WTC11 (cell line): ENCODE measurements around the gene SEMA7A. TPM values are rescaled to one million over a fixed set of nuclear protein-coding genes. Genes with fewer than 3 reads are reported as not detected.

ENCODE experiments used
- ATAC-seq: fragments of 200-7000 bp; cut with Tn5 transposase; 2 replicates; pipeline ENCODE4 v1.10.0; 2021; ENCODE audit warnings: mild to moderate bottlenecking, moderate library complexity
- CTCF ChIA-PET: fragments of 300-600 bp; sonication (Branson Sonifier 250); formaldehyde crosslinking; loops from one replicate; lab custom pipeline; 2021; ENCODE audit warnings: antibody characterized with exemption; lab: Charles Lee
- POLR2A ChIA-PET: fragments of 350-600 bp; sonication (Branson Sonifier 250); formaldehyde crosslinking; loops from one replicate; lab custom pipeline; 2021; ENCODE audit warnings: antibody characterized with exemption; lab: Charles Lee
- DNase-seq: peaks from one replicate; pipeline ENCODE4 v3.0.0; 2021; ENCODE audit warnings: low spot score
- H3K27ac Mint-ChIP-seq: 2 replicates; pipeline ENCODE4 v1.8.0; 2021; ENCODE audit warnings: mixed read lengths
- H3K27me3 Mint-ChIP-seq: 2 replicates; pipeline ENCODE4 v1.8.0; 2021; ENCODE audit warnings: low read depth, mild to moderate bottlenecking, moderate library complexity, mixed read lengths
- H3K36me3 Mint-ChIP-seq: 2 replicates; pipeline ENCODE4 v1.8.0; 2021; ENCODE audit warnings: mixed read lengths
- H3K4me1 Mint-ChIP-seq: 2 replicates; pipeline ENCODE4 v1.8.0; 2022; ENCODE audit warnings: mixed read lengths
- H3K4me3 Mint-ChIP-seq: 2 replicates; pipeline ENCODE4 v1.8.0; 2021; ENCODE audit warnings: mild to moderate bottlenecking, moderate library complexity, mixed read lengths
- H3K9me3 Mint-ChIP-seq: 2 replicates; pipeline ENCODE4 v1.8.0; 2021; ENCODE audit warnings: mixed read lengths
- ESRRA ChIP-seq: sonication (generic); formaldehyde crosslinking; IDR thresholded peaks from 2 replicates; pipeline ENCODE4 v1.8.1; 2022; ENCODE audit warnings: mild to moderate bottlenecking, missing genetic modification reagents, borderline replicate concordance
- FOXK1 ChIP-seq: sonication (generic); formaldehyde crosslinking; IDR thresholded peaks from 2 replicates; pipeline ENCODE4 v1.8.0; 2022; ENCODE audit warnings: mild to moderate bottlenecking, moderate library complexity, missing genetic modification reagents
- GABPB1 ChIP-seq: sonication (generic); formaldehyde crosslinking; IDR thresholded peaks from 2 replicates; pipeline ENCODE4 v1.8.1; 2023; ENCODE audit warnings: mild to moderate bottlenecking, missing genetic modification reagents
- KAT7 ChIP-seq: sonication (generic); formaldehyde crosslinking; IDR thresholded peaks from 2 replicates; pipeline ENCODE4 v1.8.1; 2023; ENCODE audit warnings: missing genetic modification reagents, mild to moderate bottlenecking, borderline replicate concordance
- MXD4 ChIP-seq: fragments of 250-450 bp; sonication (Bioruptor Pico); IDR thresholded peaks from 2 replicates; pipeline ENCODE4 v1.8.0; 2021; ENCODE audit warnings: mild to moderate bottlenecking, moderate library complexity, borderline replicate concordance
- NFATC4 ChIP-seq: fragments of 250-450 bp; sonication (Bioruptor Pico); IDR thresholded peaks from 2 replicates; pipeline ENCODE4 v1.9.0; 2021; ENCODE audit warnings: mild to moderate bottlenecking
- NFE2L1 ChIP-seq: sonication (generic); formaldehyde crosslinking; IDR thresholded peaks from 2 replicates; pipeline ENCODE4 v1.8.1; 2023; ENCODE audit warnings: missing genetic modification reagents
- RELA ChIP-seq: sonication (generic); formaldehyde crosslinking; IDR thresholded peaks from 2 replicates; pipeline ENCODE4 v1.8.1; 2022; ENCODE audit warnings: missing genetic modification reagents, mild to moderate bottlenecking, borderline replicate concordance
- SP1 ChIP-seq: sonication (generic); formaldehyde crosslinking; conservative IDR thresholded peaks from 2 replicates; pipeline ENCODE4 v1.8.1; 2022; ENCODE audit warnings: missing genetic modification reagents
- TEAD1 ChIP-seq: sonication (generic); formaldehyde crosslinking; IDR thresholded peaks from 2 replicates; pipeline ENCODE4 v1.8.0; 2022; ENCODE audit warnings: mild to moderate bottlenecking, missing genetic modification reagents
- ZNF317 ChIP-seq: sonication (generic); formaldehyde crosslinking; IDR thresholded peaks from 2 replicates; pipeline ENCODE4 v1.8.1; 2023; ENCODE audit warnings: low read depth, mild to moderate bottlenecking, moderate library complexity, missing genetic modification reagents, borderline replicate concordance
- ZNF416 ChIP-seq: fragments of 250-450 bp; sonication (Bioruptor Pico); IDR thresholded peaks from 2 replicates; pipeline ENCODE4 v1.9.0; 2021; ENCODE audit warnings: mild to moderate bottlenecking, inconsistent platforms
- ZNF423 ChIP-seq: fragments of 250-450 bp; sonication (Bioruptor Pico); IDR thresholded peaks from 2 replicates; pipeline ENCODE4 v2.1.2; 2022; ENCODE audit warnings: mild to moderate bottlenecking, moderate library complexity
- total RNA-seq: library from RNA; stranded (reverse); gene quantifications from 3 replicates; pipeline ENCODE4 v1.2.3, GENCODE V29; 2021
- TF ChIP-seq, protein P1 (sequence below): sonication (generic); formaldehyde crosslinking; IDR thresholded peaks from 2 replicates; pipeline ENCODE4 v1.8.1; 2023; ENCODE audit warnings: mild to moderate bottlenecking, missing genetic modification reagents, borderline replicate concordance
- TF ChIP-seq, protein P2 (sequence below): sonication (generic); formaldehyde crosslinking; IDR thresholded peaks from 2 replicates; pipeline ENCODE4 v1.8.0; 2022; ENCODE audit warnings: mild to moderate bottlenecking, missing genetic modification reagents
- TF ChIP-seq, protein P3 (sequence below): sonication (generic); formaldehyde crosslinking; conservative IDR thresholded peaks from 2 replicates; pipeline ENCODE4 v1.8.1; 2023; ENCODE audit warnings: mild to moderate bottlenecking, low read depth, missing genetic modification reagents, moderate library complexity
- TF ChIP-seq, protein P4 (sequence below): sonication (generic); formaldehyde crosslinking; conservative IDR thresholded peaks from 2 replicates; pipeline ENCODE4 v1.8.1; 2022; ENCODE audit warnings: mild to moderate bottlenecking, missing genetic modification reagents
- TF ChIP-seq, protein P5 (sequence below): sonication (generic); formaldehyde crosslinking; IDR thresholded peaks from 2 replicates; pipeline ENCODE4 v1.8.1; 2023; ENCODE audit warnings: mild to moderate bottlenecking, missing genetic modification reagents, moderate library complexity
- TF ChIP-seq, protein P6 (sequence below): fragments of 250-450 bp; sonication (Bioruptor Pico); IDR thresholded peaks from 2 replicates; pipeline ENCODE4 v1.9.0; 2021; ENCODE audit warnings: mild to moderate bottlenecking

Gene SEMA7A
- total RNA-seq, 1 experiment from 2014 or later = 17.9 TPM

DNA sequence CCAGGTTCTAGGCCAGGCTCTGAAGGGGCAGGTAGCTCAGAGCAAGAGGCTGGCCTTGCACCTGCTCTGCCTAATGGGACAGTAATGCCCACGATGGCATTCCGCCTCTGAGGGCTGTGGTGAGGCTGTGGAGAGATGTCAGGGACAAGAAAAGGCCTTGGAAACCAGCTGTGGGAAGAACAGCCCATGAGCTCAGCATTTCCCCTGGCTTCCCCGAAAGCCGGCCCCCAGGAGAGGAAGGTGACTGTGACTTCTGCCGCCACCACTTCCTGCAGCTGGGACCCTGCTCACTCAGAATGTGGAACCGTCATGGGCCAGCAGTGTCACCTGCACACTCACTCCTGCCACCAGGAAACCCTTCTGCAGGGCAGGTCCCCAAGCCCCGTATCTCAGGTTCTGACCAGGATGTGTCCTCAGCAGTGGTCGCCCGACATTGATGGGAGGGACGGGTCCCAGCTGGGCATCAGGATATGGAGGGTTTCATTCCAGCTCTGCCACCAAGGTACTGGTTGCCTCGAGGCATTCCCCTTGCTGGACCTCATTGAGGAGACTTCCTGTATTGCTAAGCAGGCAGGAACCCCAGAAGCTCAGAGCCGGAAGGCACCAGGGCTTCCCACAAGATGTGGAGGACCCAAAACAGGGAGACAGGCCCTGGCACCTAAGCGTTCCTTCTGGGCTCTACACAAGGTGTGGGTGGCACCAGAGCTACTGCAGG, 30.7 kb downstream of the SEMA7A start:
- Mint-ChIP-seq H3K27me3 (no peaks in the 10 kb centered on the region; the same call in 1 of the 2 replicates), H3K9me3 (no peaks in the 10 kb centered on the region), H3K4me3 (no peak overlapping the region), H3K4me1 (peaks cover 11% of the 10 kb centered on the region), H3K27ac (no peak overlapping the region), H3K36me3 (no peaks in the 10 kb centered on the region)
- CTCF ChIA-PET = interaction anchor here (1.5 to 2.9 kb wide), 2 partner anchors 21 to 24 kb away, joined by 5 to 11 read pairs; no protein-coding TSS in a partner anchor
- ATAC-seq (no peak), DNase-seq (no peak)
- TF ChIP-seq, protein P1, sequence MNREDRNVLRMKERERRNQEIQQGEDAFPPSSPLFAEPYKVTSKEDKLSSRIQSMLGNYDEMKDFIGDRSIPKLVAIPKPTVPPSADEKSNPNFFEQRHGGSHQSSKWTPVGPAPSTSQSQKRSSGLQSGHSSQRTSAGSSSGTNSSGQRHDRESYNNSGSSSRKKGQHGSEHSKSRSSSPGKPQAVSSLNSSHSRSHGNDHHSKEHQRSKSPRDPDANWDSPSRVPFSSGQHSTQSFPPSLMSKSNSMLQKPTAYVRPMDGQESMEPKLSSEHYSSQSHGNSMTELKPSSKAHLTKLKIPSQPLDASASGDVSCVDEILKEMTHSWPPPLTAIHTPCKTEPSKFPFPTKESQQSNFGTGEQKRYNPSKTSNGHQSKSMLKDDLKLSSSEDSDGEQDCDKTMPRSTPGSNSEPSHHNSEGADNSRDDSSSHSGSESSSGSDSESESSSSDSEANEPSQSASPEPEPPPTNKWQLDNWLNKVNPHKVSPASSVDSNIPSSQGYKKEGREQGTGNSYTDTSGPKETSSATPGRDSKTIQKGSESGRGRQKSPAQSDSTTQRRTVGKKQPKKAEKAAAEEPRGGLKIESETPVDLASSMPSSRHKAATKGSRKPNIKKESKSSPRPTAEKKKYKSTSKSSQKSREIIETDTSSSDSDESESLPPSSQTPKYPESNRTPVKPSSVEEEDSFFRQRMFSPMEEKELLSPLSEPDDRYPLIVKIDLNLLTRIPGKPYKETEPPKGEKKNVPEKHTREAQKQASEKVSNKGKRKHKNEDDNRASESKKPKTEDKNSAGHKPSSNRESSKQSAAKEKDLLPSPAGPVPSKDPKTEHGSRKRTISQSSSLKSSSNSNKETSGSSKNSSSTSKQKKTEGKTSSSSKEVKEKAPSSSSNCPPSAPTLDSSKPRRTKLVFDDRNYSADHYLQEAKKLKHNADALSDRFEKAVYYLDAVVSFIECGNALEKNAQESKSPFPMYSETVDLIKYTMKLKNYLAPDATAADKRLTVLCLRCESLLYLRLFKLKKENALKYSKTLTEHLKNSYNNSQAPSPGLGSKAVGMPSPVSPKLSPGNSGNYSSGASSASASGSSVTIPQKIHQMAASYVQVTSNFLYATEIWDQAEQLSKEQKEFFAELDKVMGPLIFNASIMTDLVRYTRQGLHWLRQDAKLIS (CRISPR knock-in tag) = no peak
- no peak for TF ChIP-seq KAT7 (CRISPR knock-in tag)
- TF ChIP-seq MXD4 (CRISPR knock-in tag) = no peak
- no peak for TF ChIP-seq GABPB1 (CRISPR knock-in tag)
- no peak for TF ChIP-seq NFE2L1 (CRISPR knock-in tag)
- TF ChIP-seq, protein P2, sequence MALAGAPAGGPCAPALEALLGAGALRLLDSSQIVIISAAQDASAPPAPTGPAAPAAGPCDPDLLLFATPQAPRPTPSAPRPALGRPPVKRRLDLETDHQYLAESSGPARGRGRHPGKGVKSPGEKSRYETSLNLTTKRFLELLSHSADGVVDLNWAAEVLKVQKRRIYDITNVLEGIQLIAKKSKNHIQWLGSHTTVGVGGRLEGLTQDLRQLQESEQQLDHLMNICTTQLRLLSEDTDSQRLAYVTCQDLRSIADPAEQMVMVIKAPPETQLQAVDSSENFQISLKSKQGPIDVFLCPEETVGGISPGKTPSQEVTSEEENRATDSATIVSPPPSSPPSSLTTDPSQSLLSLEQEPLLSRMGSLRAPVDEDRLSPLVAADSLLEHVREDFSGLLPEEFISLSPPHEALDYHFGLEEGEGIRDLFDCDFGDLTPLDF (CRISPR knock-in tag) = no peak
- TF ChIP-seq, protein P3, sequence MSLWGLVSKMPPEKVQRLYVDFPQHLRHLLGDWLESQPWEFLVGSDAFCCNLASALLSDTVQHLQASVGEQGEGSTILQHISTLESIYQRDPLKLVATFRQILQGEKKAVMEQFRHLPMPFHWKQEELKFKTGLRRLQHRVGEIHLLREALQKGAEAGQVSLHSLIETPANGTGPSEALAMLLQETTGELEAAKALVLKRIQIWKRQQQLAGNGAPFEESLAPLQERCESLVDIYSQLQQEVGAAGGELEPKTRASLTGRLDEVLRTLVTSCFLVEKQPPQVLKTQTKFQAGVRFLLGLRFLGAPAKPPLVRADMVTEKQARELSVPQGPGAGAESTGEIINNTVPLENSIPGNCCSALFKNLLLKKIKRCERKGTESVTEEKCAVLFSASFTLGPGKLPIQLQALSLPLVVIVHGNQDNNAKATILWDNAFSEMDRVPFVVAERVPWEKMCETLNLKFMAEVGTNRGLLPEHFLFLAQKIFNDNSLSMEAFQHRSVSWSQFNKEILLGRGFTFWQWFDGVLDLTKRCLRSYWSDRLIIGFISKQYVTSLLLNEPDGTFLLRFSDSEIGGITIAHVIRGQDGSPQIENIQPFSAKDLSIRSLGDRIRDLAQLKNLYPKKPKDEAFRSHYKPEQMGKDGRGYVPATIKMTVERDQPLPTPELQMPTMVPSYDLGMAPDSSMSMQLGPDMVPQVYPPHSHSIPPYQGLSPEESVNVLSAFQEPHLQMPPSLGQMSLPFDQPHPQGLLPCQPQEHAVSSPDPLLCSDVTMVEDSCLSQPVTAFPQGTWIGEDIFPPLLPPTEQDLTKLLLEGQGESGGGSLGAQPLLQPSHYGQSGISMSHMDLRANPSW (CRISPR knock-in tag) = no peak
- TF ChIP-seq, protein P4, sequence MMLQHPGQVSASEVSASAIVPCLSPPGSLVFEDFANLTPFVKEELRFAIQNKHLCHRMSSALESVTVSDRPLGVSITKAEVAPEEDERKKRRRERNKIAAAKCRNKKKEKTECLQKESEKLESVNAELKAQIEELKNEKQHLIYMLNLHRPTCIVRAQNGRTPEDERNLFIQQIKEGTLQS (CRISPR knock-in tag) = no peak
- no peak for TF ChIP-seq ZNF423
- TF ChIP-seq, protein P5, sequence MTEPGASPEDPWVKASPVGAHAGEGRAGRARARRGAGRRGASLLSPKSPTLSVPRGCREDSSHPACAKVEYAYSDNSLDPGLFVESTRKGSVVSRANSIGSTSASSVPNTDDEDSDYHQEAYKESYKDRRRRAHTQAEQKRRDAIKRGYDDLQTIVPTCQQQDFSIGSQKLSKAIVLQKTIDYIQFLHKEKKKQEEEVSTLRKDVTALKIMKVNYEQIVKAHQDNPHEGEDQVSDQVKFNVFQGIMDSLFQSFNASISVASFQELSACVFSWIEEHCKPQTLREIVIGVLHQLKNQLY (CRISPR knock-in tag) = no peak
- TF ChIP-seq ESRRA (CRISPR knock-in tag) = no peak
- no peak for TF ChIP-seq SP1
- TF ChIP-seq, protein P6, sequence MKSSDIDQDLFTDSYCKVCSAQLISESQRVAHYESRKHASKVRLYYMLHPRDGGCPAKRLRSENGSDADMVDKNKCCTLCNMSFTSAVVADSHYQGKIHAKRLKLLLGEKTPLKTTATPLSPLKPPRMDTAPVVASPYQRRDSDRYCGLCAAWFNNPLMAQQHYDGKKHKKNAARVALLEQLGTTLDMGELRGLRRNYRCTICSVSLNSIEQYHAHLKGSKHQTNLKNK = no peak
- TF ChIP-seq RELA (CRISPR knock-in tag) = no peak
- no peak for TF ChIP-seq FOXK1
- no peak for TF ChIP-seq TEAD1
- TF ChIP-seq ZNF416 (CRISPR knock-in tag) = no peak
- no peak for TF ChIP-seq NFATC4 (CRISPR knock-in tag)
- no peak for TF ChIP-seq ZNF317 (CRISPR knock-in tag)
- POLR2A ChIA-PET = no interaction called here
